ENCODE results near the gene ZBTB16.

ZBTB16 gene

DNA sequence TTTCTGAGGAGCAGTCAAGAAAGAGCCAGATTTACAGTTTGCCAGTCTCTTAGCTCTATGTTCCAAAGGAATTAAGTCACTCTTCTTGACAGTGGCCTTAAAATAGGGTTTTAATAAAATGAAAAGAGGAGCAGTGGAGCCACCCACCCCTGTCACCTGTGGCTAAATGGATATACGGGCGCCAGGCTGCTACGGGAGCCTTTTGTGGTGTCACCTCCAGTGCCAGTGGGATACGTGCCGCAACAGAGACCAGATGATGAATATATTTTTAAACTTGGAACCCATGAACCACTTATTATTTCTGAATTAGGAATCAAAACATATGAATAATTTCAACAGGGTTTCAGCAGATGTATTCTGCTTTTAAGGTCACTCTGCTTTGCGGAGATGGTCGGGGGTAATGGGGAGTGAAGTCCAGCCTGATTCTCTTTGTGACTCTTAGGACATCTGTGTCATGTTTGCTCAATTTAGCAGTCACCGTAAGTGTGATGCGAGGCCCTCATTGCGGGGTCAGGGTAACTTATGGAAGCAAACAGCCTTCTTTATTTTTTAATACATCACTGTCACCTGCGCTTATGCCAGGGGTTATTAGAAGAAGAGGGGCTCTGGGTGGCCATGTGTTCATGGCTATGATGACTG lies 64.3 kb downstream of the ZBTB16 start:
- no peak overlapping the region for H3K4me3 ChIP-seq (replicated peaks; ENCODE audit: low read depth, low read length)
- no peak for DNase-seq (ENCODE audit: extremely low read depth, low read depth)
- TF ChIP-seq, protein P1, sequence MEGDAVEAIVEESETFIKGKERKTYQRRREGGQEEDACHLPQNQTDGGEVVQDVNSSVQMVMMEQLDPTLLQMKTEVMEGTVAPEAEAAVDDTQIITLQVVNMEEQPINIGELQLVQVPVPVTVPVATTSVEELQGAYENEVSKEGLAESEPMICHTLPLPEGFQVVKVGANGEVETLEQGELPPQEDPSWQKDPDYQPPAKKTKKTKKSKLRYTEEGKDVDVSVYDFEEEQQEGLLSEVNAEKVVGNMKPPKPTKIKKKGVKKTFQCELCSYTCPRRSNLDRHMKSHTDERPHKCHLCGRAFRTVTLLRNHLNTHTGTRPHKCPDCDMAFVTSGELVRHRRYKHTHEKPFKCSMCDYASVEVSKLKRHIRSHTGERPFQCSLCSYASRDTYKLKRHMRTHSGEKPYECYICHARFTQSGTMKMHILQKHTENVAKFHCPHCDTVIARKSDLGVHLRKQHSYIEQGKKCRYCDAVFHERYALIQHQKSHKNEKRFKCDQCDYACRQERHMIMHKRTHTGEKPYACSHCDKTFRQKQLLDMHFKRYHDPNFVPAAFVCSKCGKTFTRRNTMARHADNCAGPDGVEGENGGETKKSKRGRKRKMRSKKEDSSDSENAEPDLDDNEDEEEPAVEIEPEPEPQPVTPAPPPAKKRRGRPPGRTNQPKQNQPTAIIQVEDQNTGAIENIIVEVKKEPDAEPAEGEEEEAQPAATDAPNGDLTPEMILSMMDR (IDR thresholded peaks at IDR 0.05; ENCODE audit: low read depth, low read length, missing control alignments), result no peak

DNA sequence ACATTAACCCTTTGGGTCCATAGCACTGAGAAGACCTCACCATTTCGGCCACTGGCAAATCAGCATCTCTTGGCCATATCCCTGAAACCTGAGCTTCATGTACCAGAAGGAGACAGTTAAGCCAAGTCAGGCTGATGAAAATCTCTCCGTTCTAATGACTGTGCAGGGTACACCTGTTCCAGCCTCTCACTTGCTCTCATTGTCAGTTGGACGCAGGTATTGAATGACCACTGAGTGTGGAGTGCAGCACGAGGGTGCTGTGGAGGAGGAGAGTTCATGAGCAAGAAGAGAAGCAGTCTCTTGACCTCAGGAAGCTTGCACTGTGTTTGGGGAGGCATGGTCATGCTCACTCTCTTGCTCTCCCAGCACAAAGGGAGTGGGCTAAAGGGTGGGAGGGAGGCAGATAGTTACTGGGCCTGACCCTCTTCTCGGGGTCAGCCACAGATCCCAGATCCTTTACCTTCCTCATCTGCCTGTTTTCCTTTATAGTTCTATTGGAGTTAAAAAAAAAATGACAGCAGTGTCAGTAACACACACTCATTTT lies 65.2 kb downstream of the ZBTB16 start:
- H3K4me3 ChIP-seq (replicated peaks; ENCODE audit: low read depth, low read length), result no peak overlapping the region
- TF ChIP-seq, protein P1 (IDR thresholded peaks at IDR 0.05; ENCODE audit: low read depth, low read length, missing control alignments), result no peak
- DNase-seq (ENCODE audit: extremely low read depth, low read depth), result no peak

DNA sequence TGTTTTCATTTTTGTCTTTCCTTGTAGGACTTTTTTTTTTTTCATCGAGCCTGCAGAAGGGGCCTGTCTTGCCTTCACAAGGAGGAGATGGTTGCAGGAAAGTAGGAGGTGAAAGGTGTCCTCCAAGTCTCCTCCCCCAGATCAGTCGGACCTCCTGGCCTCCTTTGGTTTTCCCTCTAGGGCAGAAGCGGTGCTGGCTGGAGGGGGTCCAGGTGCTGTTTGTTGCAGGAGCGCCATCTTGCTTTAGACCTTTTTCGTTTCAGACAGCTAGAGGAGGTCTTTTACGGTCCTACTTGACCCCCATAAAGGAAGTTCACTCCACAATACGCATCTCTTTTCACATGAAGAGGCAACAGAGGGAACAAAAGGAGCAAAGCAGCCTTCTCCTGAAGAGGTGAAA lies 66.0 kb downstream of the ZBTB16 start:
- TF ChIP-seq, protein P1 (IDR thresholded peaks at IDR 0.05; ENCODE audit: low read depth, low read length, missing control alignments), result no peak
- no peak for DNase-seq (ENCODE audit: extremely low read depth, low read depth)
- H3K4me3 ChIP-seq (replicated peaks; ENCODE audit: low read depth, low read length), result no peak overlapping the region

DNA sequence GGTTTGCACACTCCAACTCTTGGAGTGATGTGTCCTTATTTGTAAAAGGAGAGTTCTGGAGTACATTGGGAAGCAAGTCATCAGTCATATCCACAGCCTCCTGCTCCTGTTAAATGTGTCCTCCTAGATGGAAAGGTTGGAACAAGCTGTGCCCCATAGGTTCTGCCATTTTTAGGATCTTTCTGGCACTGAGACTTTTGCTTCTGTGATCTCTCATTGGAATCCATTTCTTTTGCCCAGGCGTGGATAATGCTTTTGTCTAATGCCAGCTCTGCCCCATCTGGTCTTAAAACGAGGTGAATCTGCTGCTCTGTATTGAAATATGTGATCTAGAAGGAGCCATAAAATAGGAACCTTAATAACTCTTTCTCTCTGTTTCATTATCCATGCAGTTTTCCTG lies 66.4 kb downstream of the ZBTB16 start:
- no peak for DNase-seq (ENCODE audit: extremely low read depth, low read depth)
- TF ChIP-seq, protein P1 (IDR thresholded peaks at IDR 0.05; ENCODE audit: low read depth, low read length, missing control alignments), result no peak
- no peak overlapping the region for H3K4me3 ChIP-seq (replicated peaks; ENCODE audit: low read depth, low read length)

DNA sequence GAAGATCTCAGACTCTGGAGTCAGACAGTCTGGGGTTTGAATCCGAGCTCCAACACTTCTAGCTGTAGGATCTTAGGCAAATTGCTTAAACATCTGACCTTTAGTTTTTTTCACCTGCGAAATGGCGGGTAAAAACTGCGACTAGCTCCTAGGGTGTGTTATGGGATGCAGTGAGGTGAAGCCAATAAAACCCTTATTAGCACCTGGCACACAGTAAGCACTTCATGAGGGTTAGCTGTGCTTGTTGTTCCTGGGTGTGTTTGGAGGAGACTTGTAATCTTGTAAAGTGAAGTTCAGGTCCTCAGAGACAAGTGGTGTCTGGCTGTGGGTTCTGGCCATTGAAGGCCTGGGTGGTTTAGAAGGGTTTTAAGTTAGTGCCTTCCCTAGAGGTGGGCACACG lies 68.9 kb downstream of the ZBTB16 start:
- H3K4me3 ChIP-seq (replicated peaks; ENCODE audit: low read depth, low read length), result no peak overlapping the region
- TF ChIP-seq, protein P1 (IDR thresholded peaks at IDR 0.05; ENCODE audit: low read depth, low read length, missing control alignments), result no peak
- DNase-seq (ENCODE audit: extremely low read depth, low read depth), result no peak

DNA sequence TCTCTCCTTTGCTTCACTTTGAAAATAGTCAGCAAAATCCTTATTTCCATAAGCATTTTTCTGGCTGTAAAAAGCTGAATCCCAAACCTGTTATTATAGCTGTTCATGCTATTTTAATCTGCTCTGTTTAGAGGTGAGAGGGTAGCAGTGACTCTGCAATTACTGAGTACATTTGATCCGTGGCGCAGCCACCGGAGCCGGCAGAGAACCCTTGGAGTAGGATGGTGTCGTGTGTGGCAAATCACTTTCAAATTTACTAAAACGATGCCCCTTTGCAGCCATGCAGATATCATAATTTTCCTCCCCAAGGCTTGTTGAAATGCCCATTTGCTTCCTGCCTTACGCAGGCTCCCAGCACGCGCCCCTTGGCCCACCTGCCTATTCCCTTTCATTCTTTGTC lies 69.6 kb downstream of the ZBTB16 start:
- TF ChIP-seq, protein P1 (IDR thresholded peaks at IDR 0.05; ENCODE audit: low read depth, low read length, missing control alignments), result no peak
- no peak overlapping the region for H3K4me3 ChIP-seq (replicated peaks; ENCODE audit: low read depth, low read length)
- DNase-seq (ENCODE audit: extremely low read depth, low read depth), result no peak

DNA sequence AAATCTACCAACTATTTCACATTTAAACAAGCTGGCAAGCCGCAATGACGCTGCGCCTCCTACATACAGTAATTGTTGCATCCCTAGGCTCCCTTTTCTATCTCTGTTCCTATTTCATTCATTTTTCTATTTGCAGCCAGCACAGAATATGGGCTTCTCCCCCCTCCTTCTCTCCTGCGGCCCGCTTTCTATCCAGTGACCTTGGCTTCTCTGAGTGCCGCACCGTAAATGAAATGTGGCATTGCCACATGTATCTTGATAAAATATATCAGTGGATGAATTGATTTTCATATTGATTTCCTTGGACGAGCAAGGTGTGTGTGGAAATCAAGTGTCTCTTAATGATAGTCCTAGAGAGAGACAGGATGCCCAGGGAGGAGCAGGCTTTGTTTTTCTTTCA lies 70.2 kb downstream of the ZBTB16 start:
- TF ChIP-seq, protein P1 (IDR thresholded peaks at IDR 0.05; ENCODE audit: low read depth, low read length, missing control alignments), result no peak
- DNase-seq (ENCODE audit: extremely low read depth, low read depth), result no peak
- no peak overlapping the region for H3K4me3 ChIP-seq (replicated peaks; ENCODE audit: low read depth, low read length)

All from HFF-Myc (cell line).